Measurements from ENCODE around the gene PLEKHG4B.

The PLEKHG4B gene

DNA sequence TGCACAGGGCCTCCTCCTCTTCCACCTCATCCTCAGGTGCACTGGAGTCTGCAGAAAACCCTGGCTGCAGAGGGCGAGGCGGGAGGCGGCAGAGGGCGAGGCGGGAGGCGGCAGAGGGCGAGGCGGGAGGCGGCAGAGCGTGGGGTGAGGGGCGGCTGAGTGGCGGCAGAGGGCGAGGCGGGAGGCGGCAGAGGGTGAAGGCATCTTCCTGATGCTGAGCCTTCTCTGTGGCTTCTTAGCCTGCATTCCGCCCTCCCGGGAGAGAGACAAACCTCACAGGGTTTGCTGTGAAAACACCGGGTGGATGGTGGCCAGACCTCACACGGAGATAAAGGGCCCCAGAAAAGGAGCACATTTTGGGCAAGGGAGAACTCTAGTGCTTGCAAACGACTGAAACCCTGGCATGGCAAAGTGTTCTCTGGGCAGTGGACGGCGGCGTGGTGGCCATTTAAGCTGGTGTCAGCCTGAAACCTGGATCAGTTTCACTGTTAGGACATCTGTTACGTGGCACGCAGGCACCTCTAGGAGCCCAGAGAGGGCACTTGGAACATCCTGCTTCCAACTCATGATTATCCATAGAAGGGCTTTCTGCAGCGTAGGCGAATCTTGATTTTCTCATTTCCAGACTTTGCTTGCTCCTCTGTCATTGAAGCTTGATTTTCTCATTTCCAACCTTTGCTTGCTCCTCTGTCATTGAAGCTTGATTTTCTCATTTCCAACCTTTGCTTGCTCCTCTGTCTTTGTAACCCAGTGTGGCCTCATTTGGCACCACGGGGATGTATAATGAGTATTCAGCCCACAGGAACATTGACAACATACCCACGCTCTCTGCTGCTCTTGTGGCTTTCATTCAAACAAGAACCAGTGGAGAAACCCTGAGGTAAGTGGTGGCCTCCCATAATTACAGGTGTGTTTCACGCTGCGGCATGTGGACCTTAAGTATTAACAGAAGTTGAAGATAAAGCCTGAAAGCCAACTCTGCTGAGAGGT lies 16.3 kb upstream of the PLEKHG4B start:
- DNase-seq = no peak

DNA sequence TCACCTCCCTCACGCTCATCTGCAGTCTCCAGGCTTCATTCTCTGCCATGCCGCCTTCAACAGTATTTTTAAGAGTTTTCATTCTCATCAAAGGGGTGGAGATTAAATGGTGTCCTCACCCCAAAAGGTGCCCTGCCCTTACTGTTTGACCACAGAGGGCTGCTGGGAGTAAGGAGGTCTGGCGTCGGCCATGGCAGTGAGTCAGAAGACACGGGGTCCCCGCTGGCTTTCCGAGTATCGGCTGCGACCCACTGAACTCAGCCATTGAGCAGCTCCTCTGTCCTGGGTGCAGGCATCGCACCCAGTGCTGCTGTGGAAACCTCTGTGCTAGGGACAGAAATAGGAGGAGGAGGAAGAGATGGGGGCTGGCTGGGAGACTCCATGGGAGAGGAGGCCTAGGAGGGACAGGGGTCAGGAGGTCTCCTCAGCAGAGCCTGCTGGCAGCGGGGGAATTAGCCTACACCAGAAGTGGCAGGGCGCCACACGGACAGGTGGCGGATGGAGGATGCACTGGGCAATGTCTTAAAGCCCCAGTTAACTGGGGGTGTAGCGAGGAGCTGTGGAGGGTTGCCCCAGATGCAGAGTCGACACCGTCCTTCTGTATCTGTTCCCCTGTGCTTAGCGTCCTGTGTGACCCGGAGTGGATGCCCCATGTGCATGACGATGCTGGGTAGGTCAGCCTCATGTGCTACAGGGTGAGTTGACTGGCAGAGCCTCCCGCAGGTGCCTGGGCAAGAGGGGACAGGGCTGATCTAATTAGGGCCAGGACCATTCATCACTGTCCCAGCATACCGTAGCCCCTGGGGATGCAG lies 15.4 kb upstream of the PLEKHG4B start:
- no peak for DNase-seq

DNA sequence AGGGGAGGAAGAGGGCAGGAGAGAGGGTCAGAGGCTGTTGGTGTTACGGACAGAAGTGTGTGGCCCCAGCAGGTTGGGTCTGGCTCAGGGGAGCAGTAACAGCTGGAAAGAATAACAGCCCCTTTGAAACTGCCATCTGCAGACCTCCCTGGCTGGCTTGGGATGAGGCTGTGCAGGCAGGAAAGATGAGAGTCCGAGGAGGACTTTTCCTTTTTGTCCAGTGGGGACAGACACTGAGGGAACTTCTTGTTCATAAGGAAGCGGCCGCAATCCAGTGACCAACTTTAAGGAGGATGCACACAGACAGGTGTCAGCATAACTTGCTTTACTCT lies 14.8 kb upstream of the PLEKHG4B start:
- no peak for DNase-seq

DNA sequence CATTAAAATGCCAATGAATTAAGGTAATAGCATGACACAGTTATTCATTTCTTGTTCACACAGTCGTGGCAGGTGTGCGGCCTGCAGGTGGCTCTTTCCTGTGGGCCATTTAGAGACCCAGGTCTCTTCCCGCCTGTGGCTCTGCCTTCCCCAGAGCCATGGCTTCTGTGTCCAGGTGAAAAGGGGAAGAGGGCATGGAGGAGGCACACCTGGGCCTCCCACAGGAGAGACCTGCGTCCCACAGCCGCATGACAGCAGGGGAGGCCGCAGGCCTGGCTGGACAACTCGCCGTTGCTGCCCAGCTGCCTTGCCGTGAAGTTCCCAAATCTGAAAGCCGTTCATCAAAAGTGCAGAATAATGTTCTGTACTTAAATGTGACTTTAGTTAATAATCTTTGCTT lies 14.4 kb upstream of the PLEKHG4B start:
- no peak for DNase-seq

DNA sequence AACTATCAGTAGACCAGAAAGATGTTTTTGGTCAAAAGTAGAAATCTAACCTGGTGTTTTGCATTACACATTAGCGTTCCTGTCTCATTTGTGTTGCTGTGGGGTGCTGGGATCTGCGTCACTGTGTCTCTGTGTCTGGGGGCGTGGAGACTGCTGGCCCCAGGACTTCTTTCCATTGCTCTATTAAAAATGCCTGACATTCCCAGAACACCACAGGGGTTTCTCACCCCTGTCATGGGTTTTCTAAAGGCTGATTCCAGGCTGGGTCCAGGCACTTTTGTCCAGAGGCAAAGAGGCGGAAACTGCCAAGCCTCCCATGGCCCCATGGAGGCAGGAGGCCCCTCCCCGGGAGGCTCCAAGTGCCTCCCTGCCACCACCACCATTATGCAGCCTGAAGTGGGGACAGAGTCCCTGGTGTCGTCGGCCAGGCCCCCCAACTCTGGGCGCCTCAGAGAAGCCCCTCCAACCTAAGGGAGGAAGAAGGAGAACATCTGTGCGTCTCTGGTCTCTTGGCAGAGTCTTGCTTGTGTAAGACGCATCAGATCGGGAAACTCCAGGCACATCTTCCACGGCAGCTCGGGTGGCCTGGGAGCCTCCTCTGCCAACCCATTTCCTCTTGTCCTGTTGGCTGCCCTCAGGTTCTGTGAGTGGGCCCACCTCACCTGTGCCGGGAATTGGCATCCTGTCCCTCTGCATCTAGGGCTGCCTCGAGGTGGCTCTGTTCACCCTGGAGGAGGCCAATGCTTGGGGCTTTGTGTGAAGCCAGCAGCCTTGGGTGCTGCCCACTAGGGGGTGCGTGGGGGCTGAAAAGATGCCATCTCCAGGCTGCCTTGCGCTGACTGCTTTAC lies 13.8 kb upstream of the PLEKHG4B start:
- no peak for DNase-seq

DNA sequence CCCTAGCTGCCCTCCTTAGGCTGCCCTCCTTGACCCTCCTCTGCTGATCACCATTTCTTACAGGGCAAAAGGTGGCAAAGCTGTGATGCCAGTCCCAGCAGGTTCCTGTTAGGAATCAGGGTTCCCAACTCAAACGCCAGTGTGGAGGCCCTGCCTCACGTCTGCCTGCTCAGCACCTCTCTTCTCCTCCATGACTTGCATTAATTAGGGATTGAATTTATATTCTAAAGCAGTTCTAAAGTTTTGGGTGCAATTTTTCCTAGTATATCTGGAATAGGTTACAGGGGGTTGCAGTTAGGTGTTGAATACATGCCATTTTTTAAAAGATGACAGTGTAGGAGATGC lies 13.2 kb upstream of the PLEKHG4B start:
- no peak for DNase-seq

DNA sequence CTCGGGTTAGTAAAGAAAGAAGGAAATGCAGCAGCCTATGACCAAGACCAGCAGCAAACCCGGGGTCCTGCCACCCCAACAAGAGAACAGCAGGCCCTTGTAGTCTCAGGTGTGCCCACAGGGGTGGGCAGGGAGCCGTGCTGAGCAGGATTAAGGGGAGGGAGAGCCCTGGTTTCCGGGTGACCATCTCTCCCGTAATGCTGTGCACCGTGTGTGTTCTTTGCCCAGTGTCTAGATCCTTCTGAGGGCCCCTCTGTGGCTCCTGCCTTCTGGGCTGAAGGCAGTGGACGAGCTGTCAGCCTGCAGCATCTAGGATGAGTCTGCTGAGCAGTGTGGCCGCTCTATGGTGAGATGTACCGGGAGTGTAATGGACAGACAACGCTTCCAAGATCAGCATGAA lies 12.7 kb upstream of the PLEKHG4B start:
- DNase-seq = no peak

DNA sequence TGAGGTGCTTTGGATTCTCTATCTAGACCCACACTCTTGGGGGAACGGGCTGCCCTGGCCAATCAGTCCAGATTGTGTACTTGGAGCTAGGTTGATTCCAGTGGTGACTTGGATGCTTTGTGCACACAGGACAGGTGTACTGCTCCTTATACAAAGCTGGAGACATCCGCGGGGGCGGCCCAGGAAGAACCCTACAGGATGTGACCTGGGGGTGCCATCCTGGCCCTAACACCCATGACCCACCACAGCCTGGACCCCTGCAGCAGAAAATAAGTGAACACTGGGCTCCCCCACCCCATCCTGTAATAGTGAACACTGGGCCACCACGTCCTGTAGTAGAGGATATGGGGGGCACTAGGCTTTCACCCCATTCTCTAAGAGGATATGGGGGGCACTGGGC lies 12.1 kb upstream of the PLEKHG4B start:
- DNase-seq = no peak

DNA sequence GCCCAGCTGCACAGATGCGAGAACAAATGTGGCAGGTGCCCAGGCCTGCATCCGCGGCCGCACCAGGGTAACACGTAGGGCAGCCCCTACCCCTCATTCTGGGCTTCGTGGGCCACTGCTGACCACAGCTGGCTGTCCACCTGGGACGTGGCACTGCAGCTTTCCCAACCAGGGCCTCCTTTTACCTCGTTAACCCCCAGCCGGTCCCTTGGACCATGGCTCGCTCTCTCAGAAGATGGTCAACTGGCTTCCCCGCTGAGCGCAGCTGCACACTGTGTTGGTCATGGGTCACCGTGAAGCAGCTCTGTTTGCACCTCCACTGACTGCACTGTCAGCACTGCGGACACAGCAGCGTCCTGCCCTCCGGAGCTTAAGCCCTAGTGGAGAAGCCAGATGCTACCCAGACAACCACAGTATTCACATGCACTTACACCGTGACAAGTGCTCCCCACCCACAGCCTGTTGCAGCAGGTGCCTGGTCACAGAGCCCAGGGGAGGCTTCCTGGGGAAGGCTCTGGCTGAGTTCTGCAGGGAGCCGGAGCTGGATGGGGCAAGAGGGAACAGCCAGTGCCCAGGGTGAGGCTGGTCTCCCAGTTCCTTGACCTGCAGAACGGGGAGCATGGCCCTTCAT lies 10.5 kb upstream of the PLEKHG4B start:
- DNase-seq = no peak

DNA sequence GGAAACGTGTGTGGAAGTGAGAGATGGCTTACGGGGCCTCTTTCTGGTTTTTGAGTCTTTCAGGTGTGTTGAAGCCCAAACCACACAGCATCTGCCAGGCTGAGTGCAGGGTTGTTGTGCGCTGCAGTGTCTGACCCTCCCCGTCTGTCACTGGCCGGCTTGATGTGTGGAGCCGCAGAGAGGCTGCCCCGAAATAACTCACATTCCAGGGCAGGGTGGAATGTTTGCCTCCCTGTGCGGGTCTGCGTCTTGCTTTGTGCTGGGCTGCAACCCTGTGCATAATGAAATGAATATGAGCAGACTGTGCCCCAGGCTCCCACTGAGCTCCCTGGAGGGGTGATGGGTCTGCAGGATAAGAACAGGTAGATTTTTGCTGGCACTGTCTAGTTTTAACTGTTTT lies 9.9 kb upstream of the PLEKHG4B start:
- DNase-seq = no peak

DNA sequence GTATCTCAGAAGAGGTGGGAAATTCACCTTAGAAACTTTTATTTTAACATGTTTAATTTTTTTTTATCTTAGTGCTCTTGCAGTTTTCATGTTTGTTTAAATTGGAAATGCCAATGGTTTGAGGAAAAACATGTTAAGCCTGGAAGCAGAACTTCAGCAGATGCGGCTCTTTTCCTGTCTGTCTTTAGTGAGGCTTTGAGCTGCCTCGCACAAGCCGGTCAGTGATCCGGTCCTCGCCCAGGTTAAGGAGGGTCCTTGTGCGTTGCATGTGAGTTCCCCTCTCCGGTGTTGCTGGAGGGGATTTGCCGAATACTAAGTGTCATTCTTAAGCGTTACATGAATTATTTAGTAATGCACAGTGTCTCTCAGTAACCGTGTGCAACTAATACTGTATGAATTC lies 9.4 kb upstream of the PLEKHG4B start:
- DNase-seq = no peak

DNA sequence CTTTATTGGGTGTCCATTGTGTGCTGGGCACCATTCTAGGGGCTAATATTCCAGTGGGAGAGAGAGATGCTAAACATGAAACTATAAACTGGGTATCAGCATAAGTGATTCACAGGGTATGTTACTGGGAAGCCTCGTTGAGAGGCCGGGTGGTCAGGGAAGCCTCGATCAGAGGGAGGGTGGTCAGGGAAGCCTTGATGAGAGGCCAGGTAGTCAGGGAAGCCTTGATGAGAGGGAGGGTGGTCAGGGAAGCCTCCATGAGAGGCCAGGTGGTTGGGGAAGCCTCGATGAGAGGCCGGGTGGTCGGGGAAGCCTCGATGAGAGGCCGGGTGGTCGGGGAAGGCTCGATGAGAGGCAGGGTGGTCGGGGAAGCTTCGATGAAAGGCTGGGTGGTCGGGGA lies 8.9 kb upstream of the PLEKHG4B start:
- no peak for DNase-seq

DNA sequence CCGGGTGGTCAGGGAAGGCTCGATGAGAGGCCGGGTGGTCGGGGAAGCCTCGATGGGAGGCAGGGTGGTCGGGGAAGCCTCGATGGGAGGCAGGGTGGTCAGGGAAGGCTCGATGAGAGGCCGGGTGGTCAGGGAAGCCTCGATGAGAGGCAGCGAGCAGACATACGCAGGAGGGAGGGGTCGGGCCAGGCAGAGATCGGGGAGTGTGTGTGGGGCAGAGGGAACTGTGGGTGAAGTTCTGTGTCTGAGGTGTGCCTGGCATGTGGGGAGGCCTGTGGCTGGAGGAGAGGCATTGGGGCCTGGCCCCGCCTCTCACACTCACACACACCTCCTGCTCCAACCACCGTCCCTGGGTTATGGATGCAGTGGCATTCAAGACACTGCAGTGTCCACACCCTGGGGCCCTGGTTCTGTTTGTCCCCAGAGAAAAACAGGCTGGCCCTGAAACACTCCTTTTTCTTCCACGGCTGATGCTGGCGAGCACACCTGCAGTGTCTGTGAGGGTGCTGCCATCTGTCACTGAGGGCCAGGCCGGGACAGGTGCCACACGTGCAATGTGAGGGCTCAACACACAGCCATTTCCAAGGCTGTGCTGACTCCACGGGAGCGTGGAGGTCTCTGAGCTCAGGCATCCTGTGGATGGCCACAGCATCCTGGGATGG lies 6.5 kb upstream of the PLEKHG4B start:
- DNase-seq = no peak

DNA sequence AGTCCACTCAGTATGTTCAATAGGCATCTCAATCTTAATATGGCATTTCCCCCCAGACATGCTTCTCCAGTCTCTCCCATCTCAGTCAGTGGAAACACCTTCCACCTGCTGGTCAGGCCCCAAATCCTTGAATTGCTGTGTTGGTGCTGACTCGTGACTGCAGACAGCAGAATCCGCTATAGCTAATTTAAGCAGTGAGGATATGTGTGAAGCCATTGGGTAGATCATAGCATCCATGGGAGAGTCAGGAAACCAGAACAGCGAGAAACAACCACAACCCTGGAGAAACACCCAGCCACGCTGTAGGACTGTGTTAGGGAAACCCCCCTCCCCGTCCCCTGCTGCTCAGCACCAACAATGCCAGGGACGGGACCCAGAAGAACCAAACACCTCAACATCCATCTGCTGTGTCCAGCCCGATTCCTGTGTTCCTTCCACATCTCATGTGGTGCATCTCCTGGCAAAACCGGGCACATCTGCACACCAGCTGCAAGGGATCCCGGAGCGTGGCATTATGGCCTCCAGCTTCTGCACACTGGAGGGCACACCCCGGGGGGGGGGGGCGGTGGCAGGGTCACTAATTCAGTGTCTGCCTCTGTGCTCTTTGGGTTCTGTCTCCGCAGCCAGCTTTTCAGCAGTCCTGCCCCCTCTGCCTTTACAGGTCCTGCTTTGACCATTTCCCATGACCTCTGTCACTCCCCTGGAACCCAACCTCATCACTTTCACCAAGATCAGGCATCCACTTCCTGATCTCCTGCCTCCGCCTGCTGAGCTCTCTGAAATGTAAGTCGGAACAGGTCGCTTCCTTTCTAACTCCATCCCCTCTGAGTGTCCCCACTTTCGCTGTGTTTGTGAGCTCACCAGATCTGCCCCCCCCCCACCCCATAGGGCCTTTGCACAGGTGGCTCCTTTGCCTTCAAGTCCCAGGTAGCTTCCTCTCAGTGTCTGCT lies 2.4 kb upstream of the PLEKHG4B start:
- DNase-seq = no peak

DNA sequence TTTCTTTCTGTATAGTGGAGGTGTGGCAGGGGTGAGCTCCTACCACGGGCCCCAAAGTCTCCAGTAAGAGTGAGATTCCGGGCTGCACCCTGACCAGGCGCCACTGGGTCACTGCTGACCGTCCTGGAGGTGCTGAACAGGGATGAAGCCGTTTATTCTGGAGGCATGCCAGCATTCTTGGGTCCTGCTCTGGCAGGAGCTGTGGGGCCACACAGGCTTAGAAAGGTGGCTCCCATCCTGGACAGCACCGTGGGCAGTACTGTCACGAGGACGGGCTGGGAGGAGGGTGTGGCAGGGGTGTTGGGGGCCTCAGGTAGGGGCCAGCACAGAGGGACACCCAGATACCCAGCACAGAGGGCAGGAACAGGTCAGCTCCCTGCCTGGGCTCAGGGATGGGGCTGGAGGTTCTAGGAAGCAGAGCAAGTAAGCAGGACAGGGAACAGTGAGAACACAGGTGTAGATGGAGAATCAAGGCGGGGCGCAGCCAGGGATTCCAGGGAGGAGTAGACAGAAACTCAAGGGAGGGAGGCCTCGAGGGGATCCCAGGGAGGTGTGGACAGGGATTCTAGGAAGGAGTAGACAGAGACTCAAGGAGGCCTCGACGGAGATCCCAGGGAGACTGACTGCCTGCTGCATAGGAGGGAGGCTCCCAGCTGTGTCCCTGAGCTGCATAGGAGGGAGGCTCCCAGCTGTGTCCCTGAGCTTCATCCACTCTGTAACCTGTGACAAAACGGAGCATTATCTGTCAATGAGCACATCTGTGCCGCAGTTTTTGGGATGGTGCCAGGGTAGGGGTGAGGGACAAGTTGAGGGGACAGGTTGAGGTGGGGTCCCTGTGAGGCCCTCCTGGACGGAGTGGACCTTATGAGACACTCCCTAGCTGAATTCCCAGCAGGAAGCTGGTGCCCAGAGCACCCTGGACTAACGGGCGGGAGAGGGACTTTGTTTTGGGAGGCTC lies 1.1 kb upstream of the PLEKHG4B start:
- DNase-seq = no peak

DNA sequence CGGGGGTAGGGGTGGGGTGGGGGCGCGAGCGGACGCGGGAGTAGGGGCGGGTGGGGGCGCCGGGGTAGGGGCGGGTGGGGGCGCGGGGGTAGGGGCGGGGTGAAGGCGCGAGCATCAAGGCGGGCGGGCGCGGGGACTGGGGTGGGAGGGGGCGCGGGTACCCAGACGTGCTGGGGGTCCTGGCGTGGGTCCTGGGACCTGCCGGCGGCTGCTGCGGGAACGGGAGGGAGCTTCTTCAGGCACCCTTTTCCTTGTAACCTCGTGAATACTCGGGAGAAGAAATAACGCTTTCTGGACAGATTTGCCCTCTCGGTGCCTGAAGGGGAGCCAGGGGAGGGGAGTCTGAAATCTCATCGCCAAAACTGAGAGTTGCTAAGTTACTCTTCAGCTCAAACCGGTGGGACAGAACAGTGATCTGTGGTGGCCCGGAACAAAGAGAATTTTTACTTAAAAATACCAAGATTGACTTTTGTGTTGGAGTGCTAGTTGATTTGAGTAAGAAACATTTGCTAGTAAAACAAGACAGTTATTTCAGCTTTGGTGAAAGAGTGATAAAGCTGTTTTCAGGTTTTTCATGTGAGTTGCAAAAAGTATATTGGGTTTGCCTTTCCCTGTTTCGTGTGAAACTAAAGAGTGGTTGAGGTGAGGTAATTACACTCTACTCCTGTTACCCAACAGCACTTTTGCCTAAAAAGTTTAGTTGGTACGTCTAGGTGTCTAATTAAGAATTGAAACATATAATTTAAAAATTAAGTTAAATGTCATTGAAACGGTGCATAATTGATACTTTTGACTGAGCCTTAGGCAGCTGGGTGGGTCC lies 643 bp downstream of the PLEKHG4B start:
- DNase-seq = no peak

DNA sequence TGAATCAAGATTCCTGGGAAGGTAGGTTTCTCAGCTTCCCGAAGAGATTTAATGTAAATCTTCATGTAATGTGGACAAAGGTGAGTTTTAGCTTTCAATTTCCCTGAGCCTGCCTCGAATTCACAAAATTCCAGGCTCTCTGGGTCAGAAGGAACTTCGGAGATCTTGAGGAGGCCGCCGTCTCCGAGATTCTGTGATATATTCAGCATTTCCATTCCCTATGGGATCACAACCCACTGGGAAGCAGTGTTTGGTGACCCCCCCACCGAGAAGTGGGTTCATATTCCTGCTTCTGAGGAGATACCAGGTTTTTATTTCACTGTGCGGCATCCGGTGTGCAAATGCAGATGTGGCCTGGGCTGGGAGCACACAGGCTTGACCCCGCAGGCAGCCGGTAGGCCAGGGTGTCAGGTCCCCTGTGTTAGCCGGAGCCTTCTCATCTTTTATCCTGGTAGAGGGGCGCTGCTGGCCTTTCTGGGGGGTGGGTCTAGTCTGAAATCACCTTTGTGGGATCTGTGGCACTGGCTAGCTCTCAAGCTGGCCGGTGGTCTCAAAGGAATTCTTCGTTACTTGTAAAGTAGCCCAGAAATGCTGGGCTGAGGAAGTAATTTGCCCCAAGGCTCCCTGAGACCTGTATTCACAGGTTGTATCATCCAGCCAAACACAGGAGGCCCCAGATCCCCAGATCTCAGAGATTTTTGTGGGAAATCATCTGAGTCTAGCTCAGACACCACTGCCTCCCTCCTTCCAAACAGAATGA lies 1.4 kb downstream of the PLEKHG4B start:
- DNase-seq = no peak
